Transverse colon (tissue), 4 donors: ENCODE results near the gene DCST1.

ENCODE experiments used
- CTCF ChIP-seq, 5 experiments: fragments of 200-600 bp in 3 of 5; fragments of 450-650 bp in 2 of 5; sonication (generic) in 3 of 5; IDR thresholded peaks; 1 replicate in 2 of 5; 2 replicates in 3 of 5; pipeline ENCODE4 v1.5.1; 2016 to 2017; ENCODE audit warnings: antibody characterized with exemption in 5 of 5, inconsistent platforms in 3 of 5, mild to moderate bottlenecking in 2 of 5, moderate library complexity in 1 of 5
- EP300 ChIP-seq: sonication (generic); formaldehyde crosslinking; IDR thresholded peaks from one replicate; pipeline ENCODE4 v1.6.1; 2017; ENCODE audit warnings: antibody characterized with exemption, low read depth
- POLR2A ChIP-seq: fragments of 450-650 bp; IDR thresholded peaks from one replicate; pipeline ENCODE4 v1.6.1; 2016; ENCODE audit warnings: antibody characterized with exemption, mild to moderate bottlenecking, moderate library complexity
- POLR2AphosphoS5 ChIP-seq, 3 donors: sonication (generic); formaldehyde crosslinking; IDR thresholded peaks; one replicate each; pipeline ENCODE4 v1.6.1; 2016; ENCODE audit warnings: antibody characterized with exemption in 3 of 3

DNA sequence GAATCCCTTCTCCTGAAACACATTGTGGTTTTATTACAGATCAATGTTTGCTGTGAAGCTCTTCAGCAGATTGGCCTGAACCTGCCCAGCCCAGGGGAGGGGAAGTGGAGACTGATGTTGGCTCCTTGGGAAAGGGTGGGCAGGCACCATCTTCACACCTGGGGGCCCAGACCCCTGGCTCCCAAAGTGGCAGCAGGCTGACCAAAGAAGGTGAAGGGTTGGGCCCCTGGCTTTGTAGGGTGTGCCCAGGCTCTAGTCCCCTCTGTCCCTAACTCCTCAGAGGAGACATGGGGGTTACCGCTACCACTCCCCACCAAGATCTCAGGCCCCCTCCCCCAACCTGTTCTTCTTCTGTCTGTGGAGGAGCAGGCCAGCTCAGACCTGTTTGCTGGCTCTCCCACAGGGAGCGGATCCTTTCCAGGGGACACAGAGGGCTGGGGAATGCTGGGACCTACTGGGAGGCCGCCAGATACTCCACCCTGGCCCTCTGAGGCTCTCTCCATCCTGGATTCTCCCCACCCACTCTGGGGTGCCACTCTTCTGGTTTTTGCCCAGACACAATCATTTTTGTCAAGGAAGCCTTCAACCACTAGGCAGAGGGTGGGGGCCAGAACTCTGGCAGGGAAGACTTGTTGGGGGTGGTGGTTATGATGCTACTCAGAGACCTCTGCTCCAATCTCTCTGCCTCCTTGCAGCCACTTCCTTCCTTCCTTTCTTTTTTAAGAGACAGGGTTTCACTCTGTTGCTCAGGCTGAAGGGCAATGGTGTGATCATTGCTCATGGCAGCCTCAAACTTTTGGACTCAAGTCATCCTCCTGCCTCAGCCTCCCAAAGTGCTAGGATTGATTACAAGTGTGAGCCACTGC lies 40.0 kb downstream of the DCST1 start:
- TF ChIP-seq CTCF (IDR thresholded peaks at IDR 0.05), result no peak
- no peak for TF ChIP-seq POLR2A
- no peak for TF ChIP-seq EP300
- TF ChIP-seq POLR2AphosphoS5 (IDR thresholded peaks at IDR 0.05), result no peak
